ENCODE measurements around the gene SKAP2. TPM values are rescaled to one million over a fixed set of nuclear protein-coding genes. Genes with fewer than 3 reads are reported as not detected.

The SKAP2 gene
- total RNA-seq, 1 donor from 2014 or later: 28.8 TPM

GRCh38 chr7:26779978-26780595 lies 84.3 kb downstream of the SKAP2 start:
- no peak for DNase-seq (ENCODE audit: extremely low read depth, low read depth, low spot score)

- no peak for DNase-seq (ENCODE audit: extremely low read depth, low read depth, low spot score)
These were observed 87.0 kb downstream of the SKAP2 start for GRCh38 chr7:26777385-26777784.

- DNase-seq (ENCODE audit: extremely low read depth, low read depth, low spot score): no peak
These were observed 103.9 kb downstream of the SKAP2 start for GRCh38 chr7:26760501-26760900.

GRCh38 chr7:26759108-26759507 lies 105.3 kb downstream of the SKAP2 start:
- DNase-seq (ENCODE audit: extremely low read depth, low read depth, low spot score): no peak

- no peak for DNase-seq (ENCODE audit: extremely low read depth, low read depth, low spot score)
These were observed 121.2 kb downstream of the SKAP2 start for GRCh38 chr7:26743205-26743604.

- DNase-seq (ENCODE audit: extremely low read depth, low read depth, low spot score): no peak
These were observed 128.3 kb downstream of the SKAP2 start for GRCh38 chr7:26735976-26736600.

- DNase-seq (ENCODE audit: extremely low read depth, low read depth, low spot score): no peak
These were observed 135.1 kb downstream of the SKAP2 start for GRCh38 chr7:26729150-26729775.

- DNase-seq (ENCODE audit: extremely low read depth, low read depth, low spot score): no peak
These were observed 138.3 kb downstream of the SKAP2 start for GRCh38 chr7:26726051-26726450.

GRCh38 chr7:26724795-26725194 lies 139.6 kb downstream of the SKAP2 start:
- DNase-seq (ENCODE audit: extremely low read depth, low read depth, low spot score): no peak

- DNase-seq (ENCODE audit: extremely low read depth, low read depth, low spot score): no peak
These were observed 141.3 kb downstream of the SKAP2 start for GRCh38 chr7:26723129-26723528.

GRCh38 chr7:26721450-26721849 lies 142.9 kb downstream of the SKAP2 start:
- no peak for DNase-seq (ENCODE audit: extremely low read depth, low read depth, low spot score)

- DNase-seq (ENCODE audit: extremely low read depth, low read depth, low spot score): no peak
These were observed 146.3 kb downstream of the SKAP2 start for GRCh38 chr7:26718063-26718462.

- no peak for DNase-seq (ENCODE audit: extremely low read depth, low read depth, low spot score)
These were observed 150.0 kb downstream of the SKAP2 start for GRCh38 chr7:26714438-26714837.

GRCh38 chr7:26714006-26714405 lies 150.4 kb downstream of the SKAP2 start:
- DNase-seq (ENCODE audit: extremely low read depth, low read depth, low spot score): no peak

- DNase-seq (ENCODE audit: extremely low read depth, low read depth, low spot score): no peak
These were observed 155.0 kb downstream of the SKAP2 start for GRCh38 chr7:26709210-26709990.

GRCh38 chr7:26705567-26705966 lies 158.8 kb downstream of the SKAP2 start:
- DNase-seq (ENCODE audit: extremely low read depth, low read depth, low spot score): peak; percentile 91

GRCh38 chr7:26704786-26705185 lies 159.6 kb downstream of the SKAP2 start:
- DNase-seq (ENCODE audit: extremely low read depth, low read depth, low spot score): no peak

- DNase-seq (ENCODE audit: extremely low read depth, low read depth, low spot score): no peak
These were observed 160.4 kb downstream of the SKAP2 start for GRCh38 chr7:26704036-26704435.

GRCh38 chr7:26700893-26701292 lies 163.5 kb downstream of the SKAP2 start:
- DNase-seq (ENCODE audit: extremely low read depth, low read depth, low spot score): no peak

- DNase-seq (ENCODE audit: extremely low read depth, low read depth, low spot score): no peak
These were observed 164.0 kb downstream of the SKAP2 start for GRCh38 chr7:26700386-26700785.

GRCh38 chr7:26699766-26700165 lies 164.6 kb downstream of the SKAP2 start:
- no peak for DNase-seq (ENCODE audit: extremely low read depth, low read depth, low spot score)
